ENCODE results near the gene SMIM26. TPM values are rescaled to one million over a fixed set of nuclear protein-coding genes. Genes with fewer than 3 reads are reported as not detected.
A peak's percentile ranks its signal among the peaks of the same experiment; 100 is the strongest.

The SMIM26 gene
- total RNA-seq, 4 donors from 2014 or later = 4.8 to 127 (median 58.6) TPM

DNA sequence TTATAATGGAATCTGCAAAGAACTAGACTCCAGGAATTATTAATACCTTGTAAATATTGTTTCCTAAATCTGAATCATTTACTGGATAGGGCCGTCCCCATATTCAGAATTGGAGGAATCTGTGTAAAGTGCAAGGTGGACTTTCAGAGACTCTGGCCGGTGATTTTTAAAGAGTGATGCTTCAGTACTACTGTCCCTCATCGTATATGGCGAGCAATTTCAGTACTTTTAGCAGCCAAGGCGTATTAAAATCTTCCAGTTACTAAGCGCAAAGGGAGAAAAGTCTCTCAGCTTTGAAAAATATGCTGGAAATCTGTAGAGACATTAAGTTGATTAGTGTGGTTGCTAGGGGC is 483 bp downstream of the SMIM26 start:
- DNase-seq = no peak
- intact Hi-C loops (cut with DNase I; ENCODE audit: low total_unique reads) = no loop called here
- H3K36me3 ChIP-seq = peaks cover 0 to 13% (median 4%) of the 10 kb centered on the region in 4 donors
- in situ Hi-C loops (cut with MboI; ENCODE audit: low pct_ligation_motif_present in 1 of 4, low pct_unique_long_range_greater_than_20kb in 1 of 4, low sequenced_read_pairs in 3 of 4) = no loop called here
- H3K4me1 ChIP-seq = peaks cover 0 to 17% (median 12%) of the 10 kb centered on the region in 4 donors
- TF ChIP-seq, protein P1, sequence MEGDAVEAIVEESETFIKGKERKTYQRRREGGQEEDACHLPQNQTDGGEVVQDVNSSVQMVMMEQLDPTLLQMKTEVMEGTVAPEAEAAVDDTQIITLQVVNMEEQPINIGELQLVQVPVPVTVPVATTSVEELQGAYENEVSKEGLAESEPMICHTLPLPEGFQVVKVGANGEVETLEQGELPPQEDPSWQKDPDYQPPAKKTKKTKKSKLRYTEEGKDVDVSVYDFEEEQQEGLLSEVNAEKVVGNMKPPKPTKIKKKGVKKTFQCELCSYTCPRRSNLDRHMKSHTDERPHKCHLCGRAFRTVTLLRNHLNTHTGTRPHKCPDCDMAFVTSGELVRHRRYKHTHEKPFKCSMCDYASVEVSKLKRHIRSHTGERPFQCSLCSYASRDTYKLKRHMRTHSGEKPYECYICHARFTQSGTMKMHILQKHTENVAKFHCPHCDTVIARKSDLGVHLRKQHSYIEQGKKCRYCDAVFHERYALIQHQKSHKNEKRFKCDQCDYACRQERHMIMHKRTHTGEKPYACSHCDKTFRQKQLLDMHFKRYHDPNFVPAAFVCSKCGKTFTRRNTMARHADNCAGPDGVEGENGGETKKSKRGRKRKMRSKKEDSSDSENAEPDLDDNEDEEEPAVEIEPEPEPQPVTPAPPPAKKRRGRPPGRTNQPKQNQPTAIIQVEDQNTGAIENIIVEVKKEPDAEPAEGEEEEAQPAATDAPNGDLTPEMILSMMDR (IDR thresholded peaks at IDR 0.05) = no peak
- no peak for TF ChIP-seq EP300 (IDR thresholded peaks at IDR 0.05; ENCODE audit: low read depth)
- no peak for TF ChIP-seq POLR2A (IDR thresholded peaks at IDR 0.05)
- peak overlapping the region; percentile 76 to 92 (median 84) for H3K27ac ChIP-seq
- no peaks in the 10 kb centered on the region for H3K27me3 ChIP-seq
- no peaks in the 10 kb centered on the region for H3K9me3 ChIP-seq
- WGBS, 2 donors (ENCODE audit: low coverage in 1 of 2) = 4 to 5% methylated on average over 5 to 6 of the region's 6 CpGs
- H3K4me3 ChIP-seq = peak overlapping the region; percentile 60 to 77 (median 64)

DNA sequence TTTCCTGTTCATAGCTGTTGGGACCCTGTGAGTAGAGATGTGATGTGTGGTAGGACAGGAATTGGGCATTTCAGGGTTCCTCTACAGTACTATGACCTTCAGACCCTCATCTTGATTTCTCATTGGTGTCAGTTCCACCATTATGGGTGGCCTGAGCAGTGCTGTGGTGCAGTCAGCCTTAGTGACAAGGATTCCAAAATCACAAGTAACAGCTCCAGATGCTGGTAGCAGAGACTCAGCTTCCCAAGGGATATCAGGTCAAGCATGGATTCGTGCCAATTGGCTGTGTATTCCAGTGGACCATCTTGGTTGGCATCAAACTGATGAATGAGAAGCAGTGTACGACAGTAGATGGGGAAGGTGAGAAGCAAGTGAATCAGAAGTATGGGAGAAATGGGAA is 3.8 kb downstream of the SMIM26 start:
- no peak for TF ChIP-seq POLR2A (IDR thresholded peaks at IDR 0.05)
- TF ChIP-seq, protein P1 (IDR thresholded peaks at IDR 0.05) = no peak
- no peak for DNase-seq
- WGBS, 2 donors (ENCODE audit: low coverage in 1 of 2) = 100% methylated on average over 2 of the region's 2 CpGs
- intact Hi-C loops (cut with DNase I; ENCODE audit: low total_unique reads) = no loop called here
- Histone ChIP-seq H3K27me3 (no peaks in the 10 kb centered on the region), H3K4me1 (peaks cover 0 to 17% (median 12%) of the 10 kb centered on the region in 4 donors), H3K36me3 (peaks cover 0 to 13% (median 4%) of the 10 kb centered on the region in 4 donors), H3K4me3 (no peak overlapping the region), H3K27ac (no peak overlapping the region), H3K9me3 (no peaks in the 10 kb centered on the region)
- in situ Hi-C loops (cut with MboI; ENCODE audit: low pct_ligation_motif_present in 1 of 4, low pct_unique_long_range_greater_than_20kb in 1 of 4, low sequenced_read_pairs in 3 of 4) = no loop called here

DNA sequence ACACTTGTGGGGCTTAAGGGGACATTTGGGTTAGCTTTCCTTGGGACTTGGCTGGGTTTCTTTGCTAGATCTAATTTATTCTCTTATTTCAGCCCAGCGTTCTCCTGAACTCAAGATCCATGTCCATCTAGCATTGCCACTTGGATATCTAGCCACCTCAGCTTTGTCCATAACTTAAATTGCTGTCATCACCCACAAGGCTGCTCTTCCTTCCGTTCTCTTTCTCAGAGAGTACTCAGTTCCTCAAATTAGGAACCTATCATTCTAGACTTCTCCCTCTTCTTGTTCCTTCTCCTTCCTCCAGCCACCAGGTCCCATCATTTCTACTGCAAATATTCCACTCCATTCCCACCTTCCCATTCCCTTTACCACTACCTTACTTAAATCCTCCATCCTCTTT is 4.3 kb downstream of the SMIM26 start:
- Histone ChIP-seq H3K9me3 (no peaks in the 10 kb centered on the region), H3K4me1 (peaks cover 0 to 12% (median 9%) of the 10 kb centered on the region in 4 donors), H3K4me3 (no peak overlapping the region), H3K27me3 (no peaks in the 10 kb centered on the region), H3K36me3 (peaks cover 0 to 13% (median 4%) of the 10 kb centered on the region in 4 donors), H3K27ac (no peak overlapping the region)
- DNase-seq = no peak
- WGBS, 2 donors (ENCODE audit: low coverage in 1 of 2) = 87 to 100% methylated on average over 1 to 2 of the region's 2 CpGs
- intact Hi-C loops (cut with DNase I; ENCODE audit: low total_unique reads) = no loop called here
- TF ChIP-seq POLR2AphosphoS5 (IDR thresholded peaks at IDR 0.05) (no peak), POLR2A (IDR thresholded peaks at IDR 0.05) (no peak), EP300 (IDR thresholded peaks at IDR 0.05; ENCODE audit: low read depth) (no peak)
- TF ChIP-seq, protein P1 (IDR thresholded peaks at IDR 0.05) = no peak
- in situ Hi-C loops (cut with MboI; ENCODE audit: low pct_ligation_motif_present in 1 of 4, low pct_unique_long_range_greater_than_20kb in 1 of 4, low sequenced_read_pairs in 3 of 4) = no loop called here

DNA sequence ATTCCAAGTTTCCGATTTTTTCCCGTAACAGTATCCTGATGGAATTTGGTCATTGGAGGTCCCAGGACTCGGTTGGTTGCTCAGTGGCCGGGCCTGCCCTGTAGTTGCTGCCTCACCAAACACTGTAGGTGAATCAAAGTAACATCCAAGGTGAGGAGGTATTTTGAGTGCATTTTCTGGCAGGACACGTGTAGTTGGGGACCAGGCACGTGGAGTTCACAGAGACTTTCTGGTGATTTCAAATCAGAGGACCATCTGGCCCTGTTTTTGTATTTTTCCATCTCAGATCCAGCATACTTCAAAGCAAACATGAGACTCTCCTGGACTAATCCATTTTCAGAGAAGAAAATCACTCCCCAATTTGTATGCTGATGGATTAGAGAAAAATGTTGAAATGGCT is 10.7 kb downstream of the SMIM26 start:
- in situ Hi-C loops (cut with MboI; ENCODE audit: low pct_ligation_motif_present in 1 of 4, low pct_unique_long_range_greater_than_20kb in 1 of 4, low sequenced_read_pairs in 3 of 4) (no loop called here), intact Hi-C loops (cut with DNase I; ENCODE audit: low total_unique reads) (no loop called here)
- DNase-seq = no peak
- TF ChIP-seq POLR2AphosphoS5 (IDR thresholded peaks at IDR 0.05) (no peak), EP300 (IDR thresholded peaks at IDR 0.05; ENCODE audit: low read depth) (no peak), POLR2A (IDR thresholded peaks at IDR 0.05) (no peak)
- TF ChIP-seq, protein P1 (IDR thresholded peaks at IDR 0.05) = no peak
- H3K4me1 ChIP-seq = no peaks in the 10 kb centered on the region
- 94 to 100% methylated on average over 3 to 6 of the region's 6 CpGs for WGBS, 2 donors (ENCODE audit: low coverage in 1 of 2)
- no peaks in the 10 kb centered on the region for H3K27me3 ChIP-seq
- no peak overlapping the region for H3K4me3 ChIP-seq
- no peaks in the 10 kb centered on the region for H3K9me3 ChIP-seq
- no peak overlapping the region for H3K27ac ChIP-seq
- no peaks in the 10 kb centered on the region for H3K36me3 ChIP-seq
